Cardiac muscle cell (in vitro differentiated cells and primary cell): Measurements from ENCODE around the gene MIPOL1. TPM values are rescaled to one million over a fixed set of nuclear protein-coding genes. Genes with fewer than 3 reads are reported as not detected.
"Not testable (repeated sequence)": the region's sequence is repeated elsewhere in the genome, so short reads cannot be mapped to it uniquely, and the experiment has no call there.

Source experiments
- DNase-seq, 2 donors: peaks; one replicate each; pipeline versions ENCODE4 v3.0.0 to v3.0.0-alpha.2; 2010 to 2017; ENCODE audit warnings: low read depth in 1 of 2, low spot score in 1 of 2
- H3K27ac ChIP-seq: fragments of 200-600 bp; sonication (generic); 2 replicates; pipeline ENCODE4 v1.5.1; 2016
- H3K27me3 ChIP-seq: fragments of 200-600 bp; sonication (generic); 2 replicates; pipeline ENCODE4 v1.6.0; 2016; ENCODE audit warnings: control low read depth
- H3K36me3 ChIP-seq: fragments of 200-600 bp; sonication (generic); 2 replicates; pipeline ENCODE4 v1.5.1; 2016; ENCODE audit warnings: control low read depth
- H3K4me1 ChIP-seq: fragments of 200-600 bp; sonication (generic); 2 replicates; pipeline ENCODE4 v1.8.1; 2017; ENCODE audit warnings: low read depth, mild to moderate bottlenecking, mixed run types
- H3K4me3 ChIP-seq: fragments of 200-600 bp; sonication (generic); 2 replicates; pipeline ENCODE4 v1.5.1; 2016; ENCODE audit warnings: mild to moderate bottlenecking
- H3K9me3 ChIP-seq: fragments of 200-600 bp; sonication (generic); 2 replicates; pipeline ENCODE4 v1.5.1; 2017; ENCODE audit warnings: low read depth, mild to moderate bottlenecking, control low read depth
- polyA plus RNA-seq: library from polyadenylated mRNA; unstranded; fragments of >200 nt; fragmentation: Nextera tagmentation; extraction: Ambion mirVana; gene quantifications from 2 replicates; pipeline ENCODE4 v1.2.1, GENCODE V29; 2016
- total RNA-seq: library from RNA; depleted of rRNA; stranded (reverse); fragments of >200 nt; gene quantifications from 2 replicates; pipeline ENCODE4 v1.2.3, GENCODE V29; 2016
- TF ChIP-seq, protein P1 (sequence below): IDR thresholded peaks from 2 replicates; pipeline ENCODE4 v1.5.1; 2012; ENCODE audit warnings: low read depth, mild to moderate bottlenecking, low read length

MIPOL1 gene, protein sequence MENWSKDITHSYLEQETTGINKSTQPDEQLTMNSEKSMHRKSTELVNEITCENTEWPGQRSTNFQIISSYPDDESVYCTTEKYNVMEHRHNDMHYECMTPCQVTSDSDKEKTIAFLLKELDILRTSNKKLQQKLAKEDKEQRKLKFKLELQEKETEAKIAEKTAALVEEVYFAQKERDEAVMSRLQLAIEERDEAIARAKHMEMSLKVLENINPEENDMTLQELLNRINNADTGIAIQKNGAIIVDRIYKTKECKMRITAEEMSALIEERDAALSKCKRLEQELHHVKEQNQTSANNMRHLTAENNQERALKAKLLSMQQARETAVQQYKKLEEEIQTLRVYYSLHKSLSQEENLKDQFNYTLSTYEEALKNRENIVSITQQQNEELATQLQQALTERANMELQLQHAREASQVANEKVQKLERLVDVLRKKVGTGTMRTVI
- total RNA-seq (7.2 and 8.4 TPM in 2 replicates), polyA plus RNA-seq (6.5 and 7.3 TPM in 2 replicates)

DNA sequence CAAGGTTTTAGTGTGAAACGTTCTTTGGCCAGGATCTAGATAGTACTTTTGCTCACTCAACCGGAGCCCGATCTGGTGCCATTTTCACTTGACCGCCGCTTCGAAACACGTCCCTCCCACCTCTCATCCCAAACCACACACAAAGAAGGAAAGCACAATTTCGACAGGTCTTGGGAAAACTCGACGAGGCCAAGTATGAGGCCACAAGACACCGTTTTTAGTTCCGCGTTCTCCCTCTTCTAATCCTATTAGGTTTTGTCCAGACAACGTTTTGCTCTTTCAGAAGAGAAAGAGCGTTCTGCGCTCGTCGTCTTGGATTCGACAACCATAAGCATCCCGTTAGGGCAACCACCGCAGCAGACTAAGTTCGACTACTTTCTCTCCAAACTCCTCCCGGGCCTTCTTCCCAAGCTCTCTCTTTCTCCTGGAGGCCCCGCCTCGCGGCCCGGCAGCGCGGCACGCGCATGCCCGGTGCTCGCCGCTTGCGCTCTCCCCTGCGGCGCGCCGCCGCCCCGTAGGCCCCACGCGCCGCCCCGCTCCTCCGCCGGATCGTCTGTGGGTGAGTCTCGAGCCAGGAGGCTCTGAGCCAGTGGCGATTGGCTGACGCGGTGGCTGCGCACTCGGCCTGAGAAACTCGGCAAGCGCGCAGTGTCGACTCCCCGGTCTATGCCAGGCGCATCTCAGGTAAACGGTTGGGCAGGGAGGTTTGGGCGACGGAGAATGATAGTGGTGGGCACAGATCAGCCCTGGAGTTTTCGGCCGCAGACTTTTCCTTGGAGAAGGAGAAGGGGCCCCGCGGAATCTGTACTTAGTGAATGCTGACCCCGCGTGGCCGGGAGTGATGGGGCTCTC lies at the start of gene MIPOL1:
Gene MIPOL1, plus strand, starts transcription at position 517 of the 852 bp plus-strand sequence. CDS start 49,952 bp downstream, outside the sequence.
- no peaks in the 10 kb centered on the region for H3K36me3 ChIP-seq
- no peaks in the 10 kb centered on the region for H3K9me3 ChIP-seq
- no peaks in the 10 kb centered on the region for H3K27me3 ChIP-seq
- peak within 1 kb of the TSS; percentile 43 for H3K4me3 ChIP-seq
- TF ChIP-seq, protein P1, sequence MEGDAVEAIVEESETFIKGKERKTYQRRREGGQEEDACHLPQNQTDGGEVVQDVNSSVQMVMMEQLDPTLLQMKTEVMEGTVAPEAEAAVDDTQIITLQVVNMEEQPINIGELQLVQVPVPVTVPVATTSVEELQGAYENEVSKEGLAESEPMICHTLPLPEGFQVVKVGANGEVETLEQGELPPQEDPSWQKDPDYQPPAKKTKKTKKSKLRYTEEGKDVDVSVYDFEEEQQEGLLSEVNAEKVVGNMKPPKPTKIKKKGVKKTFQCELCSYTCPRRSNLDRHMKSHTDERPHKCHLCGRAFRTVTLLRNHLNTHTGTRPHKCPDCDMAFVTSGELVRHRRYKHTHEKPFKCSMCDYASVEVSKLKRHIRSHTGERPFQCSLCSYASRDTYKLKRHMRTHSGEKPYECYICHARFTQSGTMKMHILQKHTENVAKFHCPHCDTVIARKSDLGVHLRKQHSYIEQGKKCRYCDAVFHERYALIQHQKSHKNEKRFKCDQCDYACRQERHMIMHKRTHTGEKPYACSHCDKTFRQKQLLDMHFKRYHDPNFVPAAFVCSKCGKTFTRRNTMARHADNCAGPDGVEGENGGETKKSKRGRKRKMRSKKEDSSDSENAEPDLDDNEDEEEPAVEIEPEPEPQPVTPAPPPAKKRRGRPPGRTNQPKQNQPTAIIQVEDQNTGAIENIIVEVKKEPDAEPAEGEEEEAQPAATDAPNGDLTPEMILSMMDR: peak; percentile 40
- H3K4me1 ChIP-seq: no peaks in the 10 kb centered on the region
- peak within 1 kb of the TSS; percentile 55 for H3K27ac ChIP-seq
- peak; percentile 89 to 95 for DNase-seq

DNA sequence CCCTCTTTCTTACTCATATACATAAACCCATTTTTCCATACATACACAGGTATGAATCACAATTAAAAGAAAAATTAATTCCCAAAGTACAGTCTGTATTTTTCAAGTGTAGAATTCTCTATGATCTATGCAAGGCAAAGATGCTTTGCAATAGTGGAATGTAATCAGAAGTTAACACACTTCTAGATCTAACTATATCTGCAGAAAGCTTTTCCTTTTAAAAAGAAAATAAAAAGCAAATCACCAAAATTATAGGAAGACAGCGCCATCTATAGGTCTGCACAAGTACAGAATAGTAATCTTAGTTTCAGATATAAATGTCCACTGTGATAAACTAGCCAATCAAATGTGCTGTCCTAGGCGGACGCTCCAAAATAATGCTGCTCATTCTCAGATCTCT lies 47.3 kb upstream of the MIPOL1 start:
- Histone ChIP-seq H3K4me1 (no peaks in the 10 kb centered on the region), H3K36me3 (no peaks in the 10 kb centered on the region), H3K4me3 (no peak overlapping the region), H3K27me3 (no peaks in the 10 kb centered on the region), H3K27ac (no peak overlapping the region), H3K9me3 (no peaks in the 10 kb centered on the region)
- DNase-seq: peak; percentile 30 to 44
- TF ChIP-seq, protein P1: peak; percentile 74

- TF ChIP-seq, protein P1: no peak
- no peak overlapping the region for H3K4me3 ChIP-seq
- H3K27me3 ChIP-seq: no peaks in the 10 kb centered on the region
- DNase-seq: no peak
- H3K27ac ChIP-seq: no peak overlapping the region
- no peaks in the 10 kb centered on the region for H3K4me1 ChIP-seq
- H3K36me3 ChIP-seq: no peaks in the 10 kb centered on the region
- H3K9me3 ChIP-seq: no peaks in the 10 kb centered on the region
Observed at GRCh38 chr14:37153005-37153404, 44.7 kb upstream of the MIPOL1 start.

DNA sequence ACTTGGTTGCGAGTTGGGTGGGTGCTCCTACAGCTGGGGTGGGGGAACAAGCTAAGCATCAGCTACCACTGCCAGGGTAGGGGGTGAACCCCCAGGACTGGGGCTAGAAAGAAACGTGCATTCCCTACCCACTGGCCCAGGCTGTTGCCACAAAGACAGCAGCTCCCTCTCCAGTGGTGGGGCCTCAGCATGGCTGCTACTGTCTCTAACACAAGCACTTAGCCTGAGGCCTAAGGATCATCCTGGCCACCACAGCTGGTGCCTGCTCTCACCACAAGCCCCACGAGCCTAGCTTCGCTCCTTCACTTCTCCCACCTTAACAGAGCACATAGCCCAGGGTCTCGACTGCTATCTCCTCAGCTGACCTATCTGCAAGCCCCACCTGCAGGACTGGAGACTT lies 44.3 kb upstream of the MIPOL1 start:
- TF ChIP-seq, protein P1: no peak
- Histone ChIP-seq H3K4me1 (no peaks in the 10 kb centered on the region), H3K9me3 (no peaks in the 10 kb centered on the region), H3K27me3 (no peaks in the 10 kb centered on the region), H3K27ac (no peak overlapping the region), H3K36me3 (no peaks in the 10 kb centered on the region), H3K4me3 (no peak overlapping the region)
- no peak for DNase-seq

DNA sequence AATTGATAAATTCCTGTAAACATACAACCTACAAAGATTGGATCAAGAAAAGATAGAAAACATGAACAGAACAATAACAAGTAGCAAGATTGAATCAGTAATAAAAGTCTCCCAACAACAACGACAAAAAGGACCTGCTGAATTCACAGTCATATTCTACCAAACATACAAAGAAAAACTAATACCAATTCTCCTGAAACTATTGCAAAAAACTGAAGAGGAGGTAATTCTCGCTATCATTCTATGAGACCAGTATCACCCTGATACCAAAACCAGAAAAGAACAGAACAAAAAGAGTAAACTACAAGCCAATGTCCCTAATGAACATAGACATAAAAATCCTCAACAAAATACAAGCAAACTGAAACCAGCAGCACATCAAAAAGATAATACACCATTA lies 39.8 kb upstream of the MIPOL1 start:
- Histone ChIP-seq H3K36me3 (no peaks in the 10 kb centered on the region), H3K9me3 (no peaks in the 10 kb centered on the region), H3K4me3 (no peak overlapping the region), H3K27me3 (no peaks in the 10 kb centered on the region), H3K4me1 (no peaks in the 10 kb centered on the region), H3K27ac (no peak overlapping the region)
- DNase-seq: no peak
- TF ChIP-seq, protein P1: no peak

DNA sequence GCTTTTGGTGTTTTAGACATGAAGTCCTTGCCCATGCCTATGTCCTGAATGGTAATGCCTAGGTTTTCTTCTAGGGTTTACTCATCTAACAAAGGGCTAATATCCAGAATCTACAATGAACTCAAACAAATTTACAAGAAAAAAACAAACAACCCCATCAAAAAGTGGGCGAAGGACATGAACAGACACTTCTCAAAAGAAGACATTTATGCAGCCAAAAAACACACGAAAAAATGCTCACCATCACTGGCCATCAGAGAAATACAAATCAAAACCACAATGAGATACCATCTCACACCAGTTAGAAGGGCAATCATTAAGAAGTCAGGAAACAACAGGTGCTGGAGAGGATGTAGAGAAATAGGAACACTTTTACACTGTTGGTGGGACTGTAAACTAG lies 35.4 kb upstream of the MIPOL1 start:
- H3K9me3 ChIP-seq, H3K27me3 ChIP-seq, H3K27ac ChIP-seq, H3K4me1 ChIP-seq, DNase-seq, H3K36me3 ChIP-seq, H3K4me3 ChIP-seq: not testable (repeated sequence)
